Measurements from ENCODE around the gene HS6ST2. TPM values are rescaled to one million over a fixed set of nuclear protein-coding genes. Genes with fewer than 3 reads are reported as not detected.
A peak's percentile ranks its signal among the peaks of the same experiment; 100 is the strongest.

Gene HS6ST2
- total and polyA plus RNA-seq, 10 of the 15 experiments (the other 5 are each of a cell fraction or from before 2014, with no cell fraction given) = not detected

DNA sequence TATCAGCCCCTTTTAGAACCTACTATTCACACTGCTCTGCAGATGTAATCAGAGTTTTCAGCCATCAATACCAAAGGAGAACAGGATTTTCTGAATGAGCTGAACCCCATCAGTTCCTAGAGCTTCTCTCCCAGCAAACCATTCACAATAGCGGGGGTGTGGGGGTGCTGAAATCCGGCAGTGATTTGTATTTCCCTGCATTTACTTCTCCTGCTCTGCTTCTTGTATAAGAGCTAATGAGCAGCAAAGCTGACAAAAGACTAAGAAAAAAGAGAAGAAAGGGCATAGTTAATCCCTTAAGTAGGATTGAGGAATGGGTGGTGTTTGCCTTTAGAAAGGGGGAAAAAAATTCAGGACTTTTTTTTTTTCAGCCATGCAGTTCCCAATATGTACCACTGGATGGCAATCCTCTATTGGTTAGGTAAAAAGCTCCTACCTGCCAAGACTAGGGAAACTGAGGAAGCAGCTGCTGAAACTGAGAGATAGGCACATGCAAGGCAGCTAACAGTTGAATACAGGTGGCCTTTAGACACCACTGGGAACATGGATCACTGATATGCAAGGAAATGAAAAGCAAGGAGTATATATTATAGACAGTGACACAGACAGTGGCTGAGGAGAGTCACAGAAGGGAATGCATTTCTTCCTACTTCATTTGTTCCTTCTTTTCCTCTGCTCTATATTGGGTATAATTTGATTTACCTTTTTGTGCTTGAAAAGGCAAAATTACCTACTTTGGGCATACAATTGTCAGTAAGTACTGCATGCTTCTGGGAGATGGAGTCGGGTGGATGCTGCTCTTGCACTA lies 217.9 kb downstream of the HS6ST2 start:
- no peaks in the 10 kb centered on the region for H4K20me1 ChIP-seq (ENCODE audit: control insufficient read depth, insufficient read depth)
- H3K36me3 ChIP-seq (ENCODE audit: control insufficient read depth in 2 of 2, insufficient read depth in 2 of 2, low read length in 1 of 2) = no peaks in the 10 kb centered on the region
- no peak overlapping the region for H3K4me3 ChIP-seq
- H3K27ac ChIP-seq (ENCODE audit: control insufficient read depth, insufficient read depth) = no peak overlapping the region
- no TSS peak for BruUV-seq (replicated peaks)
- no peak for ATAC-seq
- TF ChIP-seq, protein P1, sequence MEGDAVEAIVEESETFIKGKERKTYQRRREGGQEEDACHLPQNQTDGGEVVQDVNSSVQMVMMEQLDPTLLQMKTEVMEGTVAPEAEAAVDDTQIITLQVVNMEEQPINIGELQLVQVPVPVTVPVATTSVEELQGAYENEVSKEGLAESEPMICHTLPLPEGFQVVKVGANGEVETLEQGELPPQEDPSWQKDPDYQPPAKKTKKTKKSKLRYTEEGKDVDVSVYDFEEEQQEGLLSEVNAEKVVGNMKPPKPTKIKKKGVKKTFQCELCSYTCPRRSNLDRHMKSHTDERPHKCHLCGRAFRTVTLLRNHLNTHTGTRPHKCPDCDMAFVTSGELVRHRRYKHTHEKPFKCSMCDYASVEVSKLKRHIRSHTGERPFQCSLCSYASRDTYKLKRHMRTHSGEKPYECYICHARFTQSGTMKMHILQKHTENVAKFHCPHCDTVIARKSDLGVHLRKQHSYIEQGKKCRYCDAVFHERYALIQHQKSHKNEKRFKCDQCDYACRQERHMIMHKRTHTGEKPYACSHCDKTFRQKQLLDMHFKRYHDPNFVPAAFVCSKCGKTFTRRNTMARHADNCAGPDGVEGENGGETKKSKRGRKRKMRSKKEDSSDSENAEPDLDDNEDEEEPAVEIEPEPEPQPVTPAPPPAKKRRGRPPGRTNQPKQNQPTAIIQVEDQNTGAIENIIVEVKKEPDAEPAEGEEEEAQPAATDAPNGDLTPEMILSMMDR (IDR thresholded peaks at IDR 0.05 in 2 of 3, conservative IDR thresholded peaks at IDR 0.05 in 1 of 3; ENCODE audit: control insufficient read depth in 2 of 3, extremely low read depth in 1 of 3, insufficient read depth in 1 of 3, low read depth in 3 of 3, low read length in 3 of 3) = peak; percentile 39 to 60 (median 53); a peak in 5 of 6 replicates
- TF ChIP-seq ZNF384 (IDR thresholded peaks at IDR 0.05; ENCODE audit: borderline replicate concordance, low read depth, low read length) (no peak), SMC3 (IDR thresholded peaks at IDR 0.05; ENCODE audit: borderline replicate concordance, low read length) (peak; percentile 50; the same call in 1 of the 2 replicates), RAD21 (IDR thresholded peaks at IDR 0.05; ENCODE audit: insufficient read depth, low read depth, low read length) (peak; percentile 51), YBX1 (IDR thresholded peaks at IDR 0.05) (no peak)
- in situ Hi-C loops (cut with MboI) = no loop called here
- H3K9ac ChIP-seq (ENCODE audit: control insufficient read depth, insufficient read depth, low read length) = no peak overlapping the region
- no peak overlapping the region for H3K4me2 ChIP-seq (ENCODE audit: control insufficient read depth, insufficient read depth)
- intact Hi-C loops (cut with micrococcal nuclease; ENCODE audit: unreplicated experiment) = loop anchor here (2.0 to 5.0 kb wide), 2 partner anchors 236 to 432 kb away; no protein-coding TSS in a partner anchor
- no peak for DNase-seq (ENCODE audit: low read depth, low spot score)
- ChIA-PET CTCF (interaction anchor here (0.8 to 1.2 kb wide), 3 partner anchors 193 to 236 kb away, joined by 3 read pairs; no protein-coding TSS in a partner anchor), SMC1A (ENCODE audit: uncharacterized antibody, unreplicated experiment) (interaction anchor here (0.6 to 1.3 kb wide), 3 partner anchors 9 to 65 kb away, joined by 3 read pairs; no protein-coding TSS in a partner anchor), POLR2A (interaction anchor here (0.6 kb wide), 1 partner anchor 14 kb away, joined by 4 read pairs; no protein-coding TSS in a partner anchor), RAD21 (ENCODE audit: unreplicated experiment) (no interaction called here)
- H3K79me2 ChIP-seq (ENCODE audit: control insufficient read depth, insufficient read depth, low read length) = no peaks in the 10 kb centered on the region
- H3K4me1 ChIP-seq (ENCODE audit: control insufficient read depth, insufficient read depth, low read length) = no peaks in the 10 kb centered on the region
- no peak for FAIRE-seq
- H3K9me3 ChIP-seq (replicated peaks; ENCODE audit: control insufficient read depth, insufficient read depth, low read length) = no peaks in the 10 kb centered on the region
- H2AFZ ChIP-seq (ENCODE audit: control insufficient read depth, low read depth, low read length) = no peak overlapping the region
- H3K27me3 ChIP-seq (replicated peaks in 1 of 2; ENCODE audit: control insufficient read depth in 2 of 2, insufficient read depth in 2 of 2, low read length in 1 of 2) = no peaks in the 10 kb centered on the region
- WGBS (ENCODE audit: insufficient coverage, insufficient replicate concordance, low lambda C conversion rate, missing lambda C conversion rate) = 78% methylated on average over 3 of the region's 3 CpGs

Measured in GM12878 (cell line).